KOPT-K1 (cell line): ENCODE results near the gene PRRT2.
"Not testable (repeated sequence)": the region's sequence is repeated elsewhere in the genome, so short reads cannot be mapped to it uniquely, and the experiment has no call there.

Experiments
- H3K27ac ChIP-seq: fragments of 200-600 bp; sonication (generic); 2 replicates; pipeline ENCODE4 v1.5.1; 2016; ENCODE audit warnings: antibody characterized with exemption, mild to moderate bottlenecking, low read depth, low read length; ENCODE audit not compliant: poor library complexity, severe bottlenecking
- H3K36me3 ChIP-seq: fragments of 200-600 bp; sonication (generic); 2 replicates; pipeline ENCODE4 v1.5.1; 2017; ENCODE audit warnings: antibody characterized with exemption, mild to moderate bottlenecking, low read length, moderate library complexity; ENCODE audit not compliant: insufficient read depth
- H3K9me3 ChIP-seq: fragments of 200-600 bp; sonication (generic); 2 replicates; pipeline ENCODE4 v1.5.1; 2017; ENCODE audit warnings: antibody characterized with exemption, low read length, mild to moderate bottlenecking; ENCODE audit not compliant: insufficient read depth, poor library complexity, severe bottlenecking

PRRT2 gene

DNA sequence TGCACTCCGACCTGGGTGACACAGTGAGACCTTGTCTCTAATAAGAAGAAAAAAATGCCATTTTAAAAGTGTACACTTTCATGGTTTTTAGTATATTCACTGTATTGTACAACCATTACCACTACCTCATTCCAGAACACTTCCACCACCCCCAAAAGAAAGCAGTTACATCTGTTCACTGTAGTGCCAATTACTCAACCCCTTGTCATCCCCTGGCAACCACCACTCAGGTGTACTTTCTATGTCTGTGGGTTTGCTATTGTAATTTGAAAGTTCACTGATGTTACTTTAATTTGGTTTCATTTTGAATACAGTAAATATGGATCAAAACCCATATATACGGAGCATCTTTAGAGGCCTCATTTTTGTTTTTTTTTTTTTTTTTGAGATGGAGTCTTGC lies 27.8 kb upstream of the PRRT2 start:
- H3K36me3 ChIP-seq, result no peaks in the 10 kb centered on the region
- no peak overlapping the region for H3K27ac ChIP-seq
- H3K9me3 ChIP-seq, result no peaks in the 10 kb centered on the region

DNA sequence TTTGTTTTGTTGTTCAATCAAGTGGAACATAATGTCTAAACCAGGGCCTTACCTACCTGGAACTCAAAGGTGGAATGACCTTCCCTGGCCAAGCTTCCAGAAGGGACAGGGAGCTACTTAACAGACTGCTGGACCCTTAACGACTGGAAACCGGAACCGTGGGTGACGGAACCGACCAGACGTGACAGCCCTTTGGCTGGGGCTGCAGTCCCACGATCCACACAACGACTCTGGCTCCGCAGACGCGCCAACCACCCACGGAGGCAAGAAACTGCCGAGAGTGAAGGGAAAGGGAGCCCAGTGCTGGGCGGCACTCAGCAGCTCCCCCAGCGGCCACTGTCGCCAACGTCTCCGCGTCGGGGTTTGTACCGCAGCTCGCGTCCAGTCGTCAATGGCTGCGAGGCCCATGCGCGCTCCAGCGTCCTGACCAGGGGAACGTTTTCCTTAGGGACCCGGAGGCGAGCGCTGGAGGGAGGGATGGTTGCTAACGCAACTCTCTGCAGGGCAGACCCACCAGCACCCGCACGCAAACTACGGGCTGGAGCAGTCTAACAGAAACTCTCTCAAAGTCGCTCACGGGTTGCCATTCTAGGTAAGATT lies 27.0 kb upstream of the PRRT2 start:
- Histone ChIP-seq H3K9me3 (no peaks in the 10 kb centered on the region), H3K36me3 (no peaks in the 10 kb centered on the region), H3K27ac (no peak overlapping the region)

DNA sequence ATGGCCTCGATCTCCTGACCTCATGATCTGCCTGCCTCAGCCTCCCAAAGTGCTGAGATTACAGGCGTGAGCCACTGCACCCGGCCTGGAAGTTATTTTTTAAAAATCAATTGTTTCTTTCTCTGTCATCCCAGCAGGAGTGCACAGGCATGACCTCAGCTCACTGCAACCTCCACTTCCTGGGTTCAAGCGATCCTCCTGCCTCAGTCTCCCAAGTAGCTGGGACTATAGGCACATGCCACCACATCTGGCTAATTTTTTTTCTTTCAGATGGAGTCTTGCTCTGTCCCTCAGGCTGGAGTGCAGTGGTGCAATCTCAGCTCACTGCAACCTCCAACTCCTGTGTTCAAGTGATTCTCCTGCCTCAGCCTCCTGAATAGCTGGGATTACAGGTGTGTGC lies 24.8 kb upstream of the PRRT2 start:
- H3K27ac ChIP-seq, H3K9me3 ChIP-seq, H3K36me3 ChIP-seq: not testable (repeated sequence)

DNA sequence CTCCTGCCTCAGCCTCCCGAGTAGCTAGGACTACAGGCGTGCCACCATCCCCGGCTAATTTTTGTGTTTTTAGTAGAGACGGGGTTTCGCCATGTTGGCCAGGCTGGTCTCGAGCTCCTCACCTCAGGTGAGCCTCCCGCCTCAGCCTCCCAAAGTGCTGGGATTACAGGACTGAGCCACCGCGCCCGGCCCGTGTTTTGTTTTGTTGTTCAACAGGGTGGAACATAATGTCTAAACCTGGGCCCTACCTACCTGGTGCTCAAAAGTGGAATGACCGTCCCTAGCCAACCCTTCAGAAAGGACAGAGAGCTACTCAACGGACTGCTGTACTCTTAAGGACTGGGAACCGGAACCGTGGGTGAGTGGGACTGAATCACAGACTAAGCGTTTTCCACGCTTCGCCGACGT lies 22.2 kb upstream of the PRRT2 start:
- peak overlapping the region; percentile 96 for H3K27ac ChIP-seq
- H3K9me3 ChIP-seq, result no peaks in the 10 kb centered on the region

DNA sequence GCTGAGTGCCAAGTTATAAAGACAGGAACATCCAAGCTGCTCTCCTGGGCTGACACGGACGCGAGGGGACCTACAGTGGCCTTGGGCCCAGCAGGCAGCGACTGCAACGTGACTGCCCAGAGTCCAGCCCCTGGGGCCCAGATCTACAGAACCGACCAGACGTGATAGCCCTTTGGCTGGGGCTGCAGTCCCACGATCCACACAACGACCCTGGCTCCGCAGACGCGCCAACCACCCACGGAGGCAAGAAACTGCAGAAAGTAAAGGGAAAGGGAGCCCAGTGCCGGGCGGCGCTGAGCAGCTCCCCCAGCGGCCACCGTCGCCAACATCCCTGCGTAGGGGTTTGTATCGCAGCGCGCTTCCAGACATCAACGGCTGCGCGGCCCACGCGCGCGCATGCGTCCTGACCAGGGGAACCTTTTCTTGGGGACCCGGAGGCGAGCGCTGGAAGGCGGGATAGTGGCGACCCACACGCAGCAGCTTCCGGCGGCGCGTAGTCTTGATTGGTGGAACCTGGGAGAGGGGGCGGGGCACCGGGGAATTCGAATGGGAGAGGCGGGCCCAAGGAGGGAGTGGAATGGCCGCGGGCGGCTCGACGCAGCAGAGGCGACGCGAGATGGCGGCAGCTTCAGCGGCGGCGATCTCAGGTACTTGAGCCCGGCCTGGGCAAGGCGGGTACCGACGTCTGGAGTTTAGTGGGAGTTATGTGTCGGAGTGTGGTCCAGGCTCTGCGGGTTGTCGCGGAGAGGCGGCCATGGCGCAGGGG lies 21.6 kb upstream of the PRRT2 start, which contains the start of gene KIF22:
Gene KIF22, plus strand, starts transcription at position 569 of the 766 bp plus-strand sequence. Its CDS starts 9 bp downstream, at position 578.
- Histone ChIP-seq H3K9me3 (no peaks in the 10 kb centered on the region), H3K27ac (peak within 1 kb of the TSS; percentile 96), H3K36me3 (peaks cover 30% of the 10 kb centered on the region)

More for the DNA sequence above, 22.2 kb upstream of the PRRT2 start:
- H3K36me3 ChIP-seq, result peaks cover 24% of the 10 kb centered on the region

DNA sequence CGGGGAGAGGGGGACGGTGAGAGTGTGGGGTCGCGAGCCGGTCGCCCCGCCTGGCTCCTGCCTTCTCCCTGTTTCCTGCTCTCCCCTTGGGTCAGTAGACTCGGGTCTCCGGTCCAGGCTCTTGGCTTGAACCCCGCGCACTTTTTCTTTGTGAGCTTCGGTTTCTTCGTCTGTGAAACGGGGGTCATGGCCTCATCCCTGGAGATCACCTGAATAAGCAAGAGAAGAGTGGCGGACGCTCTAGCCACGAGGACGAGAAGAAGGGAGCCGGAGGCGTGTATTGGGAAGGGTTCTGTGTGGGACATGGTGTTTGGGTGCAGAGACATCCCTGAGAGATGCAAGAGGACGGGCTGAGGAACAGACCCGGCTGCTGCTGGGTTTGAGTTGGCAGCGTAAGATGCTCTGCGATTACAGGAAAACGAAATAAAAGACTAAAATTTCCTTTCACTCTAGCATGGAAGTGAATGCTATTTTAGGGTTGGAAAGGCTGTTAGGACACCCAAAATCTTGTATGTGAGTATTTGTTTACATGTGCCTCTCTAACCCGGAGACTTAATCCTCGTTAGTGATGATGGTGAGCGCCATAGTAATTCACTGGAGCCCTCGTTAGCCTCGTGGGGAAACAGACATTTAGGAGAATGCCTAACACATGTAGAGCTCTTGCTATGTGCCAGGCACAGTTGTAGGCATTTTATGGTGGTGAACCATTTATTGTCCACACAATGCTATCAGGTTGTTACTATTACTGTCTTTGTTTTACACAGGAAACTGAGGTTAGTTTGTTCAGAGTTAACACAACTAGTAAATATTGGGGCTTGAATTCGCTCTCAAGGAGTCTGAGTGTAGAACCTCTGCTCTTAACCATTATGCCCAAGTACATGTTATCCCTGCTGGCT lies 20.8 kb upstream of the PRRT2 start:
- Histone ChIP-seq H3K36me3 (peaks cover 39% of the 10 kb centered on the region), H3K27ac (peak overlapping the region; percentile 96), H3K9me3 (no peaks in the 10 kb centered on the region)

DNA sequence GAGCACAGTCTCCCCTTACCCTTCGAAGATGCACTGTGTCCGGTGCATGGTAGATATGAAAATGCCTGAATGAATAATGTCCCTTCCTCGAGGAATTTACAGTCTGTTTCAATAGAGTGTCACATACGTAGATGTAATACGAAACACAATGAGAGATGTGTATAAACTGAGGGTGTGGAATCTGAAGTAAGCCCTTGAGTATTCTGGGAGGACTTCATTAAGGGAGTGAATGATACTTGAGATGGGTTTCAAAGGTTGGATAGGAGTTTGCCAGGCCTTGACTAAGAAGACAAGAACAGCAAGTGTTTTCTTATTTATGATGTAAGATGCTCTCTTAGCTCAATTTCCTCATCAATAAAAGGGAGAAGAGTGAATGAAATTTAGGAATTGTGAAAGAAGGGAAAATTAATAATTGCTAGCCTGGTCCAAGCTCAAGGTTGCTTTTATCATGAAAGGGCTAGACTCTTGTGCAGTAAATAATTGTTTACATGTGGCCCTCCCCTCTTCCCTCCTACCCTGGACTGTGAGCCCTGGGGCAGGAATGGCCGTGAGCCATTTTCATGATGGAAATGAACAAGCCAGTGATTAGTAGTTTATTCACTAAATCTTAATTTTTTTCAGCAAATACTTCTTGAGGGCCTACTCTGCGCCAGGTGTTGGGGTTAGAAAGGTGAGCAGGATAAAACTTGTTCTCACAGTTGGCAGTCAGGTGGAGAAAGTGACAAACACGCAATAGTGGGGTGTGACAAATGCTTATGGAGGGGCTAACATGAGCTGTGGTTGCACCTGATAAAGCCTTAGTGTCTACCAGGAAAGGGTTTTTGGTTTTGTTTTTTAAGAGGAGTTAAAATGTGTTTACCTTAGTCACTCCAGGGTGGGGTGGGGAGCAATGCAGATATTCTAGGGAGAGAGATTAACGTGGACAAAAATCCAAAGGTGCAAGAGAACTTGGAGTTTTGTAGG lies 19.9 kb upstream of the PRRT2 start:
- peaks cover 48% of the 10 kb centered on the region for H3K36me3 ChIP-seq
- peak overlapping the region; percentile 96 for H3K27ac ChIP-seq

DNA sequence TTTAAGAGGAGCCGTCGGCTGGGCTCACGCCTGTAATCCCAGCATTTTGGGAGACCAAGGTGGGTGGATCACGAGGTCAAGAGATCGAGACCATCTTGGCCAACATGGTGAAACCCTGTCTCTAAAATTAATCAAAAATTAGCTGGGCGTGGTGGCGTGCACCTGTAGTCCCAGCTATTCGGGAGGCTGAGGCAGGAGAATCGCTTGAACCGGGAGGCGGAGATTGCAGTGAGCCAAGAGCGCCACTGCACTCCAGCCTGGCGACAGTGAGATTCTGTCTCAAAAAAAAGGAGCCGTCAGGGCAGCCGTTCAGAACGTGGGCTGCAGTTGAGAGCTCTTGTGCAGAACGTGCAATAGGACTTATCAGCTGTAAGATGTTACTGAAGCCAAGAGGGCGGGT lies 18.8 kb upstream of the PRRT2 start:
- not testable (repeated sequence) for H3K27ac ChIP-seq, H3K9me3 ChIP-seq
- peaks cover 58% of the 10 kb centered on the region for H3K36me3 ChIP-seq

More for the DNA sequence above, 19.9 kb upstream of the PRRT2 start:
- H3K9me3 ChIP-seq, result no peaks in the 10 kb centered on the region

DNA sequence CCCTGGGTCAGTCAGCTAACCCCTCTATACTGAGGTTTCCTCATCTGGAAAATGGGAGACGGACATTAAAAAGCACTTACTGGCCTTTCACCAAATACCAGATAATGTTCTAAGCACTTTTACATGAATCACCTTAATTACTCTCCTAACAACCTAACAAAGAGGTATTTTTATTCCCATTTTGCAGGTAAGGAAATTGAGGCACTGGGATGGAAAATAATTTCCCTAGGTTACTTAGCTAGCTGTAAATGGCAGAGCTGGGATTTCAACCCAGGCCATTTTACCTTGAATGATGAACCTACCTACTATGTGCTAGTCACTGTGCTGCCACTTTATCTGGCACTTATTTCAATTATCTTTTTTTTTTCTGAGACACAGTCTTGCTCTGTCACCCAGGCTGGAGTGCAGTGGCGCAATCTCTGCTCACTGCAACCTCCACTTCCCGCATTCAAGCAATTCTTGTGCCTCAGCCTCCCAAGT lies 17.7 kb upstream of the PRRT2 start:
- H3K9me3 ChIP-seq, result no peaks in the 10 kb centered on the region
- no peak overlapping the region for H3K27ac ChIP-seq
- H3K36me3 ChIP-seq, result peaks cover 69% of the 10 kb centered on the region

DNA sequence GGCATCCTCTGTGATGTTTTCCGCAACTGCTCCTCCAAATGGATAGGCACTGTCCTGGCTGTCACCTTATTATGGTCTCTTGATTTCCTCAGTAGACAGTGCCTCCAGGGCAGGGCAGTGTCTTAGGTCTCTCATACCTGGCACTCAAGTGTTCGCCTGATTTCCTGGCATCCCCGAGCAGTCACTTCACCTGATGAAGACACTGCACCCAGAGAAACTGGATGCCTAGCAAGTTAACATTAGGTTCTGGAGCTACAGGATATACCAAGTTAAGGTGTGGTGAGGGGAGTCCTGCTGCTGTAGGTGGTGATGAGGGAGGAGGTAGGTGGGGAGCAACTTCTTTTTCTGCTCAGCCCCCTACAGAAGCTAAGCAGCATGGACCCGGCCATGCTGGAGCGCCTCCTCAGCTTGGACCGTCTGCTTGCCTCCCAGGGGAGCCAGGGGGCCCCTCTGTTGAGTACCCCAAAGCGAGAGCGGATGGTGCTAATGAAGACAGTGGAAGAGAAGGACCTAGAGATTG lies 9.5 kb upstream of the PRRT2 start:
- no peaks in the 10 kb centered on the region for H3K9me3 ChIP-seq
- H3K36me3 ChIP-seq, result peaks cover 76% of the 10 kb centered on the region
- peak overlapping the region; percentile 8 for H3K27ac ChIP-seq

DNA sequence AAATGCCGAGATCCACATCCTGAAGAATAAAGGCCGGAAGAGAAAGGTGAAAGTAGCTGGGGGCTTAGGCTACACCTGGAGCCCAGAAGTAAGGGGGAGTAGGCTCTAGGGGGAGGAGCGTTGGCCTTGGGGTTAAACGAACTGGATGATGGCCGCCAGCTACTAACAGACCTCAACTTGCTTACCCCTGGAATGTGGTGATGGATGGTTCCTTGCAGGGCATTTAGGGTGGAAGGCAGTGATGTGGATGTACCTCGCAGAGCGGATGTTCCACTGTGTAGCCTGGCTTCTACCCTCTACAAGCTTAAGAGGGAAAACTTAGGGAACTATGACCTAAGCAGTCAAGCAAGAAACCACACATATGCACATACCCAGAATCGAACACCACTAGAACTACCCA lies 8.0 kb upstream of the PRRT2 start:
- peak overlapping the region; percentile 96 for H3K27ac ChIP-seq
- peaks cover 72% of the 10 kb centered on the region for H3K36me3 ChIP-seq
- no peaks in the 10 kb centered on the region for H3K9me3 ChIP-seq

DNA sequence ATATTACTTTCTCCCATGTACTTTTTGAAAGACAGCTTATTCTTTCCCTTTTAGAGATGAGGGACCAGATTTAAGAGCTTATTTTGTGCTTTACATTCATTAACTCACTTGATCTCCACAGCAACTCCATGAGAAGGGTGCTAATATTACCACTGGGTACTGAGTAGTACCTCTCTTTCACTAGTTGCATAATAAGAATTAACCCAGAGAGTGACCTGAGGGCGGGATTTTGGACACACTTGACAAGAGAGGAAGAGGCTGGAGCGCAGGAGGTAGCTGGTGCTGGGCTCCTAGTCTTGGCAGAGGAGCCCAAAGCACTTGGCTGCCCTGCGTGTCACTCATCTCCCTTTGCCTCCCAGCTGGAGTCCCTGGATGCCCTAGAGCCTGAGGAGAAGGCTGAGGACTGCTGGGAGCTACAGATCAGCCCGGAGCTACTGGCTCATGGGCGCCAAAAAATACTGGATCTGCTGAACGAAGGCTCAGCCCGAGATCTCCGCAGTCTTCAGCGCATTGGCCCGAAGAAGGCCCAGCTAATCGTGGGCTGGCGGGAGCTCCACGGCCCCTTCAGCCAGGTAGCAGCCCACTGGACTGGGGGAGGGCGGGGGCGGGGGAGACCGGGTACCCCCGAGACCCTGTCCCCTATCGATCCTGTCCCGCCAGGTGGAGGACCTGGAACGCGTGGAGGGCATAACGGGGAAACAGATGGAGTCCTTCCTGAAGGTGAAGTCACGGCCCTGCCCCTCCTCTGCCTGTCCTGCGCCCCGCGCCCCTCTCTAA lies 7.3 kb upstream of the PRRT2 start:
- Histone ChIP-seq H3K36me3 (peaks cover 72% of the 10 kb centered on the region), H3K27ac (peak overlapping the region; percentile 96), H3K9me3 (no peaks in the 10 kb centered on the region)

DNA sequence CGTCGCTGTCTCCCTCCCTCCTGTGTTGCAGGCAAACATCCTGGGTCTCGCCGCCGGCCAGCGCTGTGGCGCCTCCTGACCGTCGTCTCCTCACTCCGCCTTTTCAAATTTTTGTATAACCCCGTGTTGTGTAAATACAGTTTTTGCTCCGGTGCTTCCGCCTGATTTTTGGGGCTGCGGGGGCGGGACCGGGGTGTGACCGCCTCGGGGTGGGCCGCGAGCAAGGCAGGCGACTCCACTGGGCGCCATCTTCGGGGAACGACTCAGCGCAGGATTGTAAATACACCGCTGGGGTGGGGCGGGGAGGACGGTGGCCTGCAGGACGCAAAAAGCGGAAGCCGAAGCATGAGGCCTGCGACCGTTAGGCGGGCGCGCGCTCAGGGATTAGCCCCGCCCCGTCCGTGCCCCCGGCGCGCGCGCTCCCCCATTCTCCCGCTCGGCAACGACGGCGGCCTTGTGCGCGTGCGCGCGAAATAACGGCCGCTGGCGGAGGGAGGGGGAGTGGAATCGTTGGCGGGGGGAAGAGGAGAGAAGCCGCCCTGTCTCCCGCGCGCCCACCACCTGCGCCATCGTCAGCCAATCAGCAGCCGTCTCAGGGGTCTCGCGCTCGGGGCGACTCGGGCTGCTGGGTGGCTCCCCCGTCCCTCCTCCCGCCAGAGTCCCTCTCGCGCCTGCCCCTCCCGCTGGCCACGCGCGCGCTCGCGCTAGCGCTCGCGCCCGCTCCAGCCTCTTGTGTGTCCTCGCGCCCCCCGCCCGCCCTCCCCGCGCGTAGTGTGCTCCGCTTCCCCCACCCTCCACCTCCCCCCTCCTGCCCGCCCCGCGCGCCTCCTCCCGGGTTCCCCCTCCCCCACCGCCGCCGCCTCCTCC lies 6.5 kb upstream of the PRRT2 start:
- Histone ChIP-seq H3K27ac (peak overlapping the region; percentile 96), H3K36me3 (peaks cover 72% of the 10 kb centered on the region), H3K9me3 (no peaks in the 10 kb centered on the region)
